WI38 (cell line): ENCODE results near the gene RIPK1.

ENCODE experiments used
- H3K4me3 ChIP-seq: 2 replicates; pipeline ENCODE4 v1.5.1; 2011; ENCODE audit warnings: low read depth, mild to moderate bottlenecking, control low read depth, low read length
- CTCF ChIP-seq: IDR thresholded peaks from 2 replicates; pipeline ENCODE4 v1.5.1; 2012; ENCODE audit warnings: low read depth, mild to moderate bottlenecking, control low read depth, low read length

Gene RIPK1

GRCh38 chr6:3157131-3157933 is 89.0 kb downstream of the RIPK1 start, which contains the start of gene TUBB2A:
TUBB2A (minus strand) TSS chr6:3157544; CDS start chr6:3157463, 81 bp downstream.
- no peak for TF ChIP-seq CTCF
- peak within 1 kb of the TSS; percentile 68 for H3K4me3 ChIP-seq

GRCh38 chr6:3159805-3160781 is 91.8 kb downstream of the RIPK1 start:
- no peak overlapping the region for H3K4me3 ChIP-seq
- no peak for TF ChIP-seq CTCF

GRCh38 chr6:3162067-3162497 is 93.8 kb downstream of the RIPK1 start:
- no peak for TF ChIP-seq CTCF
- H3K4me3 ChIP-seq, result peak overlapping the region; percentile 77

- peak overlapping the region; percentile 77 for H3K4me3 ChIP-seq
- TF ChIP-seq CTCF, result no peak
Observed at GRCh38 chr6:3162565-3163247, 94.4 kb downstream of the RIPK1 start.

- TF ChIP-seq CTCF, result no peak
- H3K4me3 ChIP-seq, result peak overlapping the region; percentile 77
Observed at GRCh38 chr6:3163248-3163594, 94.9 kb downstream of the RIPK1 start.

- no peak for TF ChIP-seq CTCF
- no peak overlapping the region for H3K4me3 ChIP-seq
Observed at GRCh38 chr6:3164388-3164787, 96.1 kb downstream of the RIPK1 start.
